Astrocyte of the cerebellum (primary cell): ENCODE data around the gene CDH4.

Experiments used
- DNase-seq: peaks from one replicate; pipeline ENCODE4 v3.0.0-alpha.2; 2011; ENCODE audit warnings: low read depth
- H3K4me3 ChIP-seq: 2 replicates; pipeline ENCODE4 v1.5.1; 2011; ENCODE audit warnings: mild to moderate bottlenecking, low read depth, low read length, moderate library complexity
- CTCF ChIP-seq: IDR thresholded peaks from 2 replicates; pipeline ENCODE4 v1.5.1; 2012; ENCODE audit warnings: low read length, low read depth, moderate library complexity, mild to moderate bottlenecking; ENCODE audit errors: missing control alignments
- in situ Hi-C: cut with HindIII; loops from 2 replicates; pipeline ENCODE4 v1.10.0; 2017; ENCODE audit warnings: low sequenced_read_pairs

Gene CDH4

DNA sequence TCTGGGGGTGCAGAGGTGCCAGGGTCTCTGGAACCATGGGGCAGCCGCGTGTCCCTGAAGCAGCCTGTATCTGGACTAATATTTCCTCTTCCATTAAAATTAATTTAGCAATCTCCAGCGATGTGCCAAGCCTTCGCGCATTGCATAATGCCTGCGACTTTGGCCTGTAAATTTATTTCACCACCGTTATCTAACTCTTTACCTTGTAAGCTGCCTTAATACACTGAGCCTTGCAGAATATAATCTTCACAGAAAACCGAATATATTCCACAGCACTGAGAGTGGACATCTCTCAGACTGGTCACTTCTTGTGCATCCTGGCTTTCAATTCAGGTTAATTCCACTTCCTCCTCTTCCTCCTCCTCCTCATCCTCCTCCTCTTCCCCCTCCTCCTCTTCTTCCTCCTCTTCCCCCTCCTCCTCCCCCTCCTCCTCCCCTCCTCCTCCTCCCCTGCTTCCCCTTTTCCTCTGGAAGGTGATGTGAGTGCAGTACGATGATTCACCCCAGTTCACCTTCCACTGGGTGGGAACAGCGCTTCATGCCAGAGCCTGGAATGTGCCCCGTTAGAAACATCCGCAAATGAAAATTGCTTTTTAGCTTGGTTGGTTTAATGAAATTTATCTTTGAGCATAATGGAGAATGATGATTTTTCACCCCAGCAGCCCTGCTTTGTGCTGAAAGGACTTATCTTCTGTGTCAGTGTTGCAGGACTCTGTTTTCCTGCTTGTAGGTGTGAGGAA, 101.4 kb downstream of the CDH4 start:
- TF ChIP-seq CTCF = no peak
- in situ Hi-C loops = loop anchor here (5.0 kb wide), 2 partner anchors 34 to 69 kb away; no protein-coding TSS in a partner anchor
- H3K4me3 ChIP-seq = no peak overlapping the region
- DNase-seq = peak; percentile 19

GRCh38 chr20:61354001-61354390, 101.9 kb downstream of the CDH4 start:
- no peak overlapping the region for H3K4me3 ChIP-seq
- in situ Hi-C loops = loop anchor here (5.0 kb wide), 2 partner anchors 33 to 68 kb away; no protein-coding TSS in a partner anchor
- no peak for DNase-seq
- no peak for TF ChIP-seq CTCF

DNA sequence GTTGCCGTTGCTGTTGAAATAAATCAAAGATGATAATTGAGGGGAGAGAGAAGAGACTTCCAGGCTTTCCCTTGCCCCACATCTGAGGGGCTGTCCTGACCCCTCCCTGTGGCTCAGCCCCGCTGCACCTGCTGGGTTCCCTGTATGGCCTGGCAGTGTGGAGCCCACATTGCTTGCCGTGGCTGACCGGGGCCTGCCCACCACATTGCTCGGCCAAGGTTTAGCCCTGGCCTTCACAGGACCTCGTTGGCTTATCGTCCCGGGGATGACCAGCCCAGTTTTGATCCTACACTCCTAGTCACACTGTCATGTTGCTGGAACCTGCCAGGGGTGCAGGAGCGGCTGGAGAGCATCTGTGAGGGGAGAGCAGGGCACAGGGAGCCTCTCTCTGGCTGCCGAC, 102.4 kb downstream of the CDH4 start:
- no peak for DNase-seq
- no peak overlapping the region for H3K4me3 ChIP-seq
- in situ Hi-C loops = loop anchor here (5.0 kb wide), 2 partner anchors 33 to 68 kb away; no protein-coding TSS in a partner anchor
- TF ChIP-seq CTCF = no peak

- no peak for DNase-seq
- TF ChIP-seq CTCF = no peak
Measured at GRCh38 chr20:61354901-61355495, 102.9 kb downstream of the CDH4 start.

DNA sequence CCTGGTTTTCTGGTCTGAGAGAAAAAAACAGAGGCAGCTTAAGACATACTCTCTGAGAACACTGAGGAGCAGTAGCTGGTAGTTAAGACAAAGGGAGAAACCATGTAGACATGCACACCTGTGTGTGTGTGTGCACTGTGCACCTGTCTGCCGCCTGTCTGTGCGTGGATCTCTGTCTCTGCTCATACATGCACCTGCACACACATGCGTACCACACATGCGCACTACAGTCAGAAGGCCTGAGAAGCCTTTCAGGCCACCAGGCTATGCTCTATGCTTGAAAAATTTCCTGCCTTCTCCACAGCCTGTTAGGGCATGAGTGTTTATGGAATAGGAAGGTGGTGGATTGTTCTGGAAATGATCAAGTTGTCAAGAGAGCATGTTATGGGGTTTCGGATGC, 103.5 kb downstream of the CDH4 start:
- TF ChIP-seq CTCF = no peak
- DNase-seq = no peak
- in situ Hi-C loops = no loop called here
- H3K4me3 ChIP-seq = no peak overlapping the region

More at GRCh38 chr20:61354901-61355495, 102.9 kb downstream of the CDH4 start:
- no peak overlapping the region for H3K4me3 ChIP-seq
- in situ Hi-C loops = loop anchor here (5.0 kb wide), 2 partner anchors 32 to 67 kb away; no protein-coding TSS in a partner anchor

DNA sequence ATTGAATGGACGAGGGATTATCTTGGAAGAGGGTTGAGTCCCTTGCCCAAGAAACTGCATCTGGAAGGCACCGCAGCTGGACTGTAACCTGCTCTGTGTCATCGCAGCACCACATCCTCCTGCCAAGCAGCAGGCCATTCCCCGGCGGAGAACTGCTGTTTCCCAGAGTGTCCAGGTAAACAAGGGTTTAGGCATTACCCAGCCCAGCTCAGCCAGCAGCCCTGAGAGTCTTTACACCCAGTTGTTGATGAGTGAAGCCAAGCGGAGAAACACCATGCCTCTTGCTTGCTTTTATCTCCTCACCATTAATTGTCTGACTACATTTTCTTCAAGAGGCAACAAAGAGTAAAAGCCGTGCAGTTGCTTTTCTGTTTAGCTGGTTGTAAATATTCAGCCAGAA, 104.1 kb downstream of the CDH4 start:
- TF ChIP-seq CTCF = no peak
- in situ Hi-C loops = no loop called here

More for the DNA sequence above, 104.1 kb downstream of the CDH4 start:
- no peak overlapping the region for H3K4me3 ChIP-seq
- DNase-seq = no peak
